T-helper 22 cell (primary cell): ENCODE results near the gene MFNG.

Source experiments
- DNase-seq: peaks from one replicate; pipeline ENCODE4 v3.0.0-alpha.2; 2020; ENCODE audit warnings: low read depth

Gene MFNG

DNA sequence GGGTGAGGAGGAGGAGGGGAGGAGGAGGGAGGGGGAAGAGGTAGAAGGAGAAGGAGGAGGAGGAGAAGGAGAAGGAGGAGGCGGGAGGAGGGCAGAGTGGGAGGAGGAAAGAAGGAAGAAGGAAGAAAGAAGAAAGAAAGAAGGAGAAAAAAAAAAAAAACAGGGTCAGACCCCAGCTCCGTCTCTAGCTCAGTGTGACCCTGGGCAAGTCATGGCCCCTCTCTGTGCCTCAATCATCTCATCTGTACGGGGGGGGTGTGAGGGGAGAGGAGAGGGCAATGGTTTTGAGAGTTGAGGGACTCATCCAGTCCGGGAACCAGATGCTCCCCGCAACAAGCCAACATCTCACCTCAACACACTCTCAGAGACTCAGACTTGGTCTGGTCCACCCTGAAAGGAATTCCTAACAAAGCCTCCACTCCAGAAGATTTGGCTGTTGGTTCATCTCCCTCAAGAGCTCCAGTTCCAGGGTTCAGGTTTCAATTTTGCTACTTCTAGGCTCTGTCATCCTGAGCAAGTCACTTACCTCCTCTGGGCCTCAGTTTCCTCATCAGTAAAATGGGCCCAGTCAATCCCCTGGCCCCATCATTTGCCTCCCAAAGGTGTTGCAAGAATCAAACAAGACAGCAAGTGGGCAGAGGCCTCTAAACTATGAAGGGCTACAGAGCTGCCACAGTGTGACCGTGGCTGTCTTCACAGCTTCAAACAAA is 25.4 kb upstream of the MFNG start:
- no peak for DNase-seq

DNA sequence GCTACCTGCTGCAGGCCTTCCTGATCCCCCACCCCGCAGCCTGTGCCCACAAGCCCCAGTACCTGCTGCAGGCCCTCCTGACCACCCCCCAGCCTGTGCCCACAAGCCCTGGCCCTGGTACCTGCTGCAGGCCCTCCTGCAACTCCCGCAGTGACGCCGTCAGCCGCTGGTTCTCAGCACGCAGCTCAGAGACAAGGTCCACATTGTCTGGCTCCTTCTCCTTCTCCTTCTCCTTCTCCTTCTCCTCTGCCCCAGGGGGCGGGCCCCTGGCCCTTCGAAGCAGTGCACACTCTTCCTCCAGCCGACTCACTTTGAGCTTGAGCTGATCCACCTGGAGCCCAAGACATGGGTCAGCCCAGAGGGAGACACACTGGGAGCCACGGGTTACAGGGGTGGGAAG is 23.9 kb upstream of the MFNG start:
- DNase-seq: no peak

DNA sequence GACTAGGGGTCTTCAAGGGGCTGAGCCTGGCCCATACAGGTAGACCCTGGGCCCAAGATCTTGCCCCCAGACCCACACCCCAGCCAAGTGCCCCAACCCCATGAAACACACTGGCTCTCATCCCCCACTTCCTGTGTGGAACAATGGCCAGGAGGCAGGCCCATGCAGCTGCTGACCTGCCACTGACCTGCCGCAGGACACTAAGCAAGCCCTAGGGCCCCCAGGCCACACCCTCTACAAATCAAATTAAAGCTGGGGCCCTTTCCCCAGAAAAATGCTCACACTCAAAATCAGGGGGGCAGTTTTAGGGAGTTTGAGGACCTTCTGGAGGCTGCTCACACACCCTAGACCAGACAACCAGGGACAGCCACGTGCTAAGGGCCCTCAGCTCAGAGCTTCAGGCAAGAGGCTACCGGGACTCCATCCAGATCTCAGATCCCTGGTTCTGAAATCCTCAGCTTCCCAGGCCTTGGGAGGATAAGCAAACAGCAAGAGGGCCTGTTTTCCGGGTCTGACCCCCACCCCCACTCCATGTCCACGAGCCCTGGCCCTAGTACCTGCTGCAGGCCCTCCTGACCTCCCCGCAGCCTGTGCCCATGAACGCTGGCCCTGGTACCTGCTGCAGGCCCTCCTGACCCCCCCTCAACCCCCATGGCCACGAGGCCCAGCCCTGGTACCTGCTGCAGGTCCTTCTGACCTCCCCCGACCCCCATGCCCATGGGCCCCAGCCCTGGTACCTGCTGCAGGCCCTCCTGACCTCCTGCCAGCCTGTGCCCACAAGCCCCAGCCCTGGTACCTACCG is 23.1 kb upstream of the MFNG start:
- no peak for DNase-seq

DNA sequence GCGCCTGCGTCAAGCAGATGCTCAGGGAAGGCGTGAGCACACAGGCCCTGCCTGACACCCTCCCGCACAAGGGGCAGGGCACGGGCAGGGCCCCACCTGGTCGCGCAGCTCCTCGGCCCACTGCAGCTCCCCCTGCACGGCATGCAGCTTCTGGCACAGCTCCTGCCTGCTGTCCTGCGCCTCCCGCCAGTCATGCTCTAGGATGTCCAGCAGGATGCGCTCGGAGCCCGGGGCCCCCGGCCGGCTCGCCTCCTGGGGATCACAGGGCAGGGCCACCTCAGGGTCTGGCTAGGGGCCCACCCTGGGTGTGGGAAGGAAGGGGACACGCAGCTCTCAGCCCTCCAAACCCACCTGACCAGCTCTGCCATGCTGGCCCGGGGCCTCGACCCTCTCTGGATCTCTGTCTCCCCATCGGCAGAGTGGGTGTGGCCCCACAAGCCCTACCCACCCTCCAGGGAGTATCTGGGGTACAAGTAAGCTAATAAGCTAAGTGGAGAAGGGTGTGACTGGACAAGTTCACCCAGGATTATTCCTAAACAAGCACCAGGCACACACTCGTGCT is 22.3 kb upstream of the MFNG start:
- DNase-seq: no peak

DNA sequence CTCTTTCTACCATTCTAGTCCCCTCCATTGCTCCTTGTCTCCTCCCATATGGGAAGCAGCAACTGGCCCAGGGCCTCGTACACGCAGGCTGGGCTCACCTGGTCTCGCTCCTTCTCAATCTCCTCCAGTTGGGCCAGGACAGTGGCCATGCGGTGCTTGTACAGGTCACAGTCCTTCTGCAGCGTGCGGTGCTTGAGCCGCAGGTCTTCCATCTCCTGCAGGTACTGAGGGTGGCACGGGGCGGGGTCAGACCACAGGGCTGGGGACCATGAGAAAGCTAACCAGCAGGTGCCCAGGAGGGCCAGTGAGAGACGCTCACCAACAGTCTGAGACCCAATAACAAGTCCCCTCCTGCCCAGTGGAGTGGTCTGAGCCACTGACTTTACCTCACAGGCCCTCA is 21.5 kb upstream of the MFNG start:
- DNase-seq: no peak

DNA sequence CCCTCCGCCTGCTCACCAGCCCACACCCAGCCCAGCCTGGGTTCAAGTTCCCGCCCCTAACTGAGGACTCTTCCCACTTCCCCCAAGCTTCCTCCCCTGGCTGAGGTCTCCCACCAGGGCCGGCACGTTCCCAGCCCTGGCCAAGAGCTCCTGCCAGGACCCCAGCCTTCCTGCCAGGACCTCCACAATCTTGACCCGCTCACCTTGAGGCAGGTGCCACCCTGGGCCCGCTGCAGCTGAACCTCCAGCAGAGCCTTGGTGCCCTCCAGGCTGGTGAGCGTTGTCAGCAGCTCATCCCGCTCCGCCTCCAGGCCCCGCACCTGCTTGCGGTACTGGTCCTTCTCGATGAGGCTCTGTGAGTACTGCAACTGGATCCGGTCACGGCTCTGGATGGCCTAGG is 19.8 kb upstream of the MFNG start:
- DNase-seq: no peak

DNA sequence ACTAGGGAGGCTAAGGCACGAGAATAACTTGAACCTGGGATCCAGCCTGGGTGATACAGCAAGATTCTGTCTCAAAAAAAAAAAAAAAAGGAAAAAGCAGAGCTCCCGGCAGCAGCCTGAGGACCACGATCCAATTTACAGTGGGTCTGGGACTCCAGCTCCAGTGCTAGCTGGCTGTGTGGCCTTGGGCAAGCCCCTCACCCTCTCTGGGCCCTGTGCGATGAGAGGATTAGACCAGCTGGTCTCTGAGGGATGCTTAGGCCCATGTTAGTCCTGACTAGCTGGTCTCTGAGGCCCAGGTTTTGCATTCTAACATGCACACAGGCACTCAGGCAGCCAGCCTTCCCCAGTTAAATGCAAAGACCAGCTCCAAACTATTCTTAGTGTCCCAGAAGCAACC is 19.4 kb upstream of the MFNG start:
- DNase-seq: no peak

DNA sequence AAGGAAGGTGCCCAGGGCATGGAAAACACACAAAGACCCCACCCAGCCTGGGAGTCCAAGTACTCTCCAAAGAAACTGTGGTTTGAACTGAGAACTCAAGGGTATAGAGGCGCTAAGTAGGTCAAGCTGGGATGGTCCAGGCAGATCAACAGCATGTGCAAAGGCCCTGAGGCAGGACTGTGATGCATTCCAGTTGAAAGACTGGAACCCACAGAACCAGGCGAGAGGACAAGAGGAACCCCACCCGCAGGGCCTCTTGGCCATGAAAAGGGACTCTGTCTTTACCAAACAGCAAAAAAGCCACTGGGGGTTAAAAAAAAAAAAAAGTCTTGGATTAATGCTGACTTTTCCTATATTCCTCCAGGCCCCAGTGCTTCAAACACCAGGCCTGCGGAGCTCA is 18.8 kb upstream of the MFNG start:
- DNase-seq: no peak

DNA sequence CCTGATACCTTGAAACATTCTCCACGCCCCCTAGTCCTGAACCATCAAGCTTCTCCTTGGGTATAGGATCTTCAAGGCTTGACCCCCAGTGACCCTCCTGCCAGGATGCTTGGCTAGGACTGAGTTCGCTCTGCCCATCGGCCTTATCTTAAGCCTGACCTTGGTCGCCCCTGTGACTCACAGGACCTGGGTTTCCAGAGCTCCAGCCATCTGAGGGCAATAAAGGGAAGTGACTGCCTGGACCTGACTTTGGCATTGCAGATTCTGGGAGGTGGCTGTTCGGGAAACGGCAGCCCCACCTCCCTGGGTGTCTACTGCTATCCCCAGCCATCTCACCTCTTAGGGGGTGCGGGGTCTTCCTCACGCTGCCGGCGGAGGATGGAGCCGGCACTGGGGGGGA is 17.7 kb upstream of the MFNG start:
- no peak for DNase-seq

DNA sequence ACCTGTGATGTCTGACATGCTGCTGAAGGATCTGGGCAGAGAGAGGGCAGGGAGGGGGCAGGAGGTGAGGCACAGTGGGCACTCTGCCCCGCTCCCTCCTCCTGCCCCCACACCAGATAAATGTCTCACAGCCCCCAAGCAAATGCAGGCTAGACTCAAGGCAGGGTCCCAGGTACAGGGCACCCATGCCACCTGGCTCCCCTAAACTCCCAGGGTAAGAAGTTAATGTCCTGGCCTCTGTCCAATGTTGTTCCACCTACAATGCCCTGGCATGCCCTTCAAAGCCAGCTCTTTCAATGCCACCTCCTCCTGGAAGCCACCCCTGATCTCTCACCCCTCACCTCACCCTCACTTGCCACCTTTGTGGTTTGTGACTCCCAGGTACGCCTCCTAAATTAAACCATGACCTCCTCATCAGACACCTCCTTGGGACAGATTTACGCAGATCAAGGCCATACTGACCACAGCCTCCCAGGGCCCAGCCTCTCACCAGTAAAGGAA is 17.0 kb upstream of the MFNG start:
- DNase-seq: no peak

DNA sequence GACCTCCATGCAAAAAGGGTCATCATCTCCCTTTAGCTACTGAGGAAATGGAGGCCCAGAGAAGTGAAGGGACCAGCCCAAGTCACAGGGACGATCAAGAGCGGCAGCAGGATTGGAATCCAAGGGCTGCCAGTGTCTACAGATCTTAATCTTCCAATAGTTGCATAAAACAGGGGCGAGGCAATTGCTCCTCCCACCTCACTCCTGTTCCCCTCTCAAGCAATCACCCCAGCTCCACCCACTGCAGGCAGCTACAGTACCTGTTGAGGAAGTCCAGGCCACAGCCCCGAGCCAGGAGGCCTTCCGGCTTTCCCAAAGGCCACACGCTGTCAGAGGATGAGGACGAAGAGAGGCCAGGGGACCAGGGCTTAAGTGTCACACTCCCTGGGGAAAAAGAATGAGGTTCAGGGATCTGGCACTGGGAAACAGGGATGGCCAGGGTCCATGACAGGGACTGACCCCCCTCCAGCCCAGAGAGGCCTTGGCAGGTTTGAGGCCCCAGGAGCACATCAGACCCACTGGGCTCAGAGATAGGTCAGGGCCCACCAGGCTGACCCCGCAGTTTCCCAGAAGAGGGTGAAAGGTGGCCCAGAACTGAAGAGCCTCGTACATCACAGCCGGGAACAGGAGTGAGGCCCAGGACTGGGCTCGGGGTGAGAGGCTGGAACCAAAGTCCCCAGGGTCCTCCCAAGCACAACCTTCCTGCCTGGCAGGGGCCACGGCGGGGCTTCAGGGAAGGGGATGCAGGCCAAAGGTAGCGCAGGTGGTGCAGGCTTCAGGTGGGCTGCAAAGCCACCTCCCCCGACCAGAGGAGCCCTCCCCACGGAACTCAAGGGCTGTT is 16.4 kb upstream of the MFNG start:
- no peak for DNase-seq

DNA sequence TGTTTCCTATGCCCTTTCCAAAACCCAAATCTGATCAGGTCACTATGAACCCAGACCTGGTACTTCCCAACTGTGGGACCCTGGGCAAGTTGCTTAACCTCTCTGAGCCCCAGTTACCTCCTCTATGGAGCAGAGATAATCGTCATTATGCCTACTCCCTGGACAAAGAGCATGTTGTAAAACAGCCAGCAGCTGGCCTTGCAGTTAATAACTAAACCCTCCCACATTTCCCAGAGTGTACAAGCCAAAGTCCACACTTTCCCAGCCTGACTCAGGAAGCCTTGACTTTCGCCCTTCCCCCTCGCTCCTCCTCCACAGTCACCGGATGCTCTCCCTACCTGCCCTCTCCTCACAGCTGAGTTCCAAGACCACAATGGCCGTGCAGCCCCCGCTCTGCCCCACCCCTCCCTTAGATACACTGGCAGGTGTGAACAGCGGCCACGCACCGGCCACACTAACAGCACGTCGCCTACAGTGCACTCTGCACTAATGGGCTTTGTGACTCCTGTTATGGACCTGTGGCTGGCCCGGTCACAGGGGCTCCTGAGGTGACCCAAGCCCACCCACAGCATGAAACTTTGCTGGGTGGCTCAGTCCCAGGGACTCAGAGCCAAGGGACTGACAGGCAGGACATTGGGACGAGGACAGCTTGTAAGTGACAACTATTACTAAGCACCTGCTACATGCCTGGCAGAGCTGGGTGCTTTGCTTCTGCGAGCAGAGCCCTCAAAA is 15.6 kb upstream of the MFNG start:
- no peak for DNase-seq

DNA sequence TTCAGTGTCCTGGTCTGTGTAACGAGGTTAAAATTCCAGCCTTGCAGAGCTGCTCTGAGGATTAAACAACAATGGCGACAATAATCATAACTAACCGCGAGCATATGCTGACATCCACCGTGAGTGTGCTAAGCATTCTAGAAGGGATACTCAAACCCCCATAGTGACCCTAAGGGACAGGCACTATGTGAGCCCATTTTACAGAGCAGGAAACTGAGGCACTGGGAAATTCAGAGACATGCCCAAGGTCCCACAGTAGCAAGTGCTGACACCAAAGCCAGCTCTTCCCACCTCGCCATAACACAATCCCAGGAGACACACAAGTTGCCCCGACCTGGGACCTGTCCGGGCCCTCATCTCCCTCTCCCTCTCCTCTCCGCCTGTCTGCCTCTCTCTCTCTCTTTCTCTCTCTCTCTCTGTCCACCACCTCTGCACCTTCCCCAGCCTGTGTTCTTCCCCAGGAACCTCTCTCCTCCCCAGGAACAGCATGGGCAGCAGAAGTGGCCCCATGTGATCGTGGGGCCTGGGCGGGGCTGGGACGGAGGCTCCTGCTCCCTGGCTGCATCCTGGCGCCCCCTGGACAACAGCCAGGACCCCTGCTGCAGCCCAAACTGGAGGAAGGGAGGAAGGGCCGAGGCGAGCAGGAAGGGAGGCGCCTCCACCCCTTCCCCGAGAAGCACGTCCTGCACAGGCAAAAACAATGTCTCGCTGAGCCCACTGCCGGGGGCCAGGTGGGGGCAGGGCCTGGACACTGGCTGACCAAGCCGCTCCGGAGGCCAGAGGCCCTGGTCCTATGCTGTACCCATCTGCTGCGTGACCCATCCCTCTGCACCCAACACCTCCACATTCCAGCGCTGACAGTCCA is 14.8 kb upstream of the MFNG start:
- DNase-seq: no peak

DNA sequence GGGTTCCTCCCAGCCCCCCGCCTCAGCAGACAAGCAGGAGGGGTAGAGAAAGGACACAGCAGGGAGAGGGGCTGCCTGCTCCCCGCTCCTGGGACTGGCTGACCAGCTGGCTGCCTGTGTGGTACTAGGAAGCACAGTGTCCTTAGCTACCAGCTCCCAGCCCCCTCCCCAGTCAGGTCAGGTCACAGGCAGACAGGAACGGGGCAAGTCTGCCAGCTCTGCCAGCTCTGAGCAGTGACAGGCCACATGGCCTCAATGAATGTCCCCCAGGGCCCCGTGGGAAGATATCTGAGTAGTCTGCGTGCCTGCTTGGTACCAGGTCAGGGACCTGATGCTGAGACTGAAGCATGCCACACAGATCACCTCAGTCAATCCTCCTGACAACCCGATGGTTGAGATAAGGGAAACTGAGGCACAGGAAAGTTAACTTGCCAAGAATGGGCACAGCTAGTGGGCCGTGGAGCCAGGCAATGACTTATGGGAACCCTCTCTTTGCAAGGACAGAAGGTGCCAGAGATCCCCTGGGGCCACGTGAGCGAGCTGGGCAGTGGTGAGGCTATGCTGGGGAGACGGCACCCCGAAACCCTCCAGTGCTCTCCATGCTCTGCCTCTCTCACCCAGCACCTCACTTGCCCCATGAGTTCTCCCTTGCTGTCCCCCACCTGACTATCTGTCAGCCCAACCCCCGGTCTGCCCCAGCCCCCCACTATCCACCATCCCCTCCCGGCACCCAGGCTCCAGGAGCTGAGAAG is 13.8 kb upstream of the MFNG start:
- DNase-seq: no peak

DNA sequence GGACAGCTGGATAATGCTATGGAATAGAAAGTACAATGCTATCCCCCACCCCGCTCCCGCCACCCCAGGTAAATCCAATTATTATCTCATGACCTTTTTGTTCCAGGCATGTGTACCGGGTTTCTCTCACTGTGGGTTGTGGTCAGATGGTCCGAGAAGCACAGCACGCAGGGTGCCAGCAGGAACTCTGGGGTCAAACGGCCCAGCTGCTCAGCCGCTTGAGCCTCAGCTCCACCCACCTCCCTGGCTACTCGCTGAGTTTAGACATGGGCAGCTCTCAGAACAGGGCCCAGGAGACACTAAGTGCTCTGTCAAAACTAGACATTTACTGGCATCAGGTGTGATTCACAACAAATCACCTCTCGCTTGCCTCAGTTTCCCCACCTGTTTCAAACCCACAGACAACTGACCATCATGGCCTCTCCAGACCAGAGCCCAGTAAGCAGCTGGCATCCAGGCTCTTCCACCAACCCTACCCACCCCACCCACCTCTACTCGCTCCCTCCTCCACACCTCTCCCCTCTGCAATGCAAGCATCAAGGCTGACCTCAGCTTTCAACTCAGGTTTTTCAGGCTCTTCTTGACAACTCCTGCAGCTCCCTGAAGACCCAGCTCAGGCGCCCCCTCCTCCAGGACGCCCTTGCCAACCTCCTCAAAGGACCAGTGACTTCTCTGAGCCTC is 13.0 kb upstream of the MFNG start:
- no peak for DNase-seq

DNA sequence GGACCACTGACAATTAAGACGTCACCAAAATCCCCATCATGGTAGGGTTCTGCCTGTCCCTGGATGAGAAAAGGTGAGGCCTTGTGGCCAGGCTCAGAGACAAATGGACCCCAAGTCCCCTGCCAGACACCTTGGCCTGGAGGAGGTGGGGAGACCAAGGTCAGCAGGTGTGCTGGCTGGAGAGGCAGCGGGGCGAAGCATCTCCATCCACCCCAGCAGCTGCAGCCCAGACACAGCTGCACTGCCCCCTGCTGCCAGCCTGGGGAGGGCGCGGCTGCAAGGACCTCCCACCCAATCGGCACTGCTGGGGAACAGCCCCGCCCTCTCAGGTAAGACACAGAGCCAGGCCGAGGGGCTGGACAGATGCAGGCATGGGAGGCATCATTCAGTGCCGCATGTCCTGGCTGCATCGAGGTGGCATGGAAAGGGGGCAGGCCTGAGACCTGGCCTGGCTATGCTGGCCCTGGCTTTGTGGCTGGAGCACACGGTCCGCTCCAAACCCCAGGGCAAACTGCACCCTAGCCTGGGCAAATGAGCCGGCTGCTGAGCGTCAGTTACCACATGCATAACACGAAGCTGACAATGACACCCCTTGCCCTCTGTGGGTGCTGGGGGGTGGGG is 12.2 kb upstream of the MFNG start:
- DNase-seq: peak; percentile 47

DNA sequence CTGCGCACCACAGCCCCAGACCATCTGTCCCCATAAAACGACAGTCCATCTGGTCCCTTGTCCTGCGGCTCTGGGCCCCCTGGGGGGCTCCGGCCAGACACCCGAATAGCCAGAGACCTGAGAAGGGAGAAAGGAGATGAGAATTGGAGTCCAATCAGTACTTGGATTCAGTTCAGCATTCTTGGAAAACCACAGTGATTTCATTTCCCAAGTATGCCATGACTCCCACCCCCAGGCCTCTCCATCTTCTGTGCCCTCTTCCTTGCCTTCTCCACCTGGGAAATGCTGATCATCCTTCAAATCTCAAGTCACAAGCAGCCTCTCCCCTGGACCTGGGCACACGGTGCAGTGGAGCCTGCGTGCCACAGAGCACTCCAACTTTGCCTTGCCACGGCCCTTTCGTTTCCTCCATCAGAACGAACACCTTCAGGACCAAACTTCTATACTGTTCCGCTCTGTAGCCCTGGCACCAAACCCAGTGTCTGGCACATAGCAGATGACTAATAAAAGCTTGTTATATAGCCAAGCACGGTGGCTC is 10.9 kb upstream of the MFNG start:
- DNase-seq: no peak

DNA sequence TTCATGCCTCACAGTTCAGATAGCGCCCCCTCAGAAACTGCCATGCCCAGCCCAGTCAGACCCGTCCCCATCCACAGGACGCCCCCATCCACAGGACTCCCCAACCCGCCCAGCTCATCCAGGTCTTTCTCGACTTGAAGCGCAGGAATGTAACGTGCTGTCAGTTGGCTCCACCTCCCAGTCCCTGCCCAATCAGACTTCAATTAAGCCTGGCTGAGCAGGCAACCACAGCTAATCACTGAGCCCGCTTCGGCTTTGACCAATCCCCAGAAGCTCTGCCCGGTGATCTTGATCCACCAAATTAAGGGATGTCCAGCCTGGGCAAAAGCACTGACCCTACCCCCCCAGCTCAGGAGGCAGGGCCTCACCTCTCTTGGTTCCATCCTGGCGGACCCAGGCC is 10.5 kb upstream of the MFNG start:
- DNase-seq: no peak

DNA sequence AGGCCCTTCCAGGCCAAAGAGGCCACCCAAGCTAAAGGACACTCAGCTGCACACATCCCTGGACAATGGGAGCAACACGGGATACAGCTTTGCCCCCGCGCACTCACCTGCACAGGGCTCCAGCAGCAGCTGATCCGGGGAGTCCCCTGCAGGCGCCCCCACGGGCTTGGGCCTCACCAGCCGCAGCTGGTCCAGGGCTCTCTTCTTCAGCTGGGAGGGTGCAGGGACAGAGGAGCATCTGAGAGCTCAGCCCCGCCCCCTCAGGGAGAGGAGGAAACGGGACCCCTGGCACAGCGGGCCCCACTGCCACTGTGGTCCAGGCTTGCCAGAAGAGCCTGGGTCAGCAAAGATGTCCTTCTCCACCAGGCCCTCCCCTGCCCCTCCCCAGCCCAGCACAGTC is 7.8 kb upstream of the MFNG start:
- no peak for DNase-seq
